NCI-H128 (cell line): Measurements from ENCODE around the gene MELTF.

Experiments
- DNase-seq: peaks from one replicate; lab custom pipeline; 2025; ENCODE audit not compliant: unreplicated experiment; lab: John Stamatoyannopoulos, UW

The MELTF gene

GRCh38 chr3:196969134-196969659, 60.4 kb downstream of the MELTF start:
- DNase-seq, result no peak

GRCh38 chr3:196968233-196969133, 61.1 kb downstream of the MELTF start, which contains the start of gene PIGZ:
PIGZ (minus strand) TSS chr3:196968833; CDS start chr3:196952031, 16,802 bp downstream.
- DNase-seq, result no peak

GRCh38 chr3:196967412-196968232, 62.0 kb downstream of the MELTF start:
- no peak for DNase-seq

GRCh38 chr3:196966526-196967401, 62.9 kb downstream of the MELTF start:
- DNase-seq, result no peak

GRCh38 chr3:196965804-196966173, 63.8 kb downstream of the MELTF start:
- DNase-seq, result no peak

- DNase-seq, result no peak
Measured at GRCh38 chr3:196965112-196965803, 64.4 kb downstream of the MELTF start.

GRCh38 chr3:196963631-196963953, 66.0 kb downstream of the MELTF start:
- DNase-seq, result no peak

GRCh38 chr3:196962930-196963630, 66.5 kb downstream of the MELTF start:
- no peak for DNase-seq

GRCh38 chr3:196962108-196962929, 67.3 kb downstream of the MELTF start:
- no peak for DNase-seq

GRCh38 chr3:196954832-196955231, 74.8 kb downstream of the MELTF start:
- no peak for DNase-seq
